ENCODE results near the gene MYH9. TPM values are rescaled to one million over a fixed set of nuclear protein-coding genes. Genes with fewer than 3 reads are reported as not detected.

MYH9 gene
- polyA plus RNA-seq, 4 donors, result 261 to 310 (median 285) TPM

DNA sequence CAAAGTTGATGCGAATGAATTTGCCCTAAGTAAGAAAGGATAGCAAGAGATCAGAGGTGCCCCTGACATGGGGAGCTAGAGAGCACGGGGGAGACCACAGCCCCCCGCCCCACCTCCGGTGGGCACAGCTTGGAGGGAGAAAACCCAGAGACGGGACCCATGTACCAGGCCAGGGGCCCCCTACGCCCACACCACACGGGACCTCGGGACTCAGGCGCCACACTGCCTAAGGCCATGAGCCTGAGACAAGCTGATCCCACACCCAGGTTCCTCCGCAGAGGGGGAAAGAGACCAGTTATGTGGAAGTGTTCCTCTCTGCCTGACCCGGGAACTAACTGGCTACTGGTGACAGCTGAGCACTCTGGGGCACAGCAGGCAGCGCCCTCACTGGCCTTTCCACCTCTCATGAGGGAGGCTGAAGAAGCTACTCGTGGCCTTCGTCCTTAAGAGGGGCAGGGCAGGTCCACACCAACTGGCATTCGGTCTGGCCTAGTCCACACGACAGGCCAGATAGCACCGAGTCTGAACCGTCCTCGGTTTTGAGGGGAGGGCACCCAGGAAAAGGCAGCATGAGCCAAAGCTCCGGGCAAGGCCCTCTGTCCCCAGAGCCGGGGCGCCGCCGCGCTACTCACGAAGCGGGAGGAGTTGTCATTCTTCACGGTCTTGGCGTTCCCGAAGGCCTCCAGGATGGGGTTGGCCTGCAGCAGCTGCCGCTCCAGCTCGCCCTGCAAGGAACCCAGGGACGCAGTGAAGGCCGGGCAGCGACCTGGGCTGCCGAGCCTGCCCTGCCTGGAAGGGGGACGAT lies 65.8 kb downstream of the MYH9 start:
- DNase-seq (ENCODE audit: low read depth in 4 of 4, low spot score in 2 of 4), result no peak

DNA sequence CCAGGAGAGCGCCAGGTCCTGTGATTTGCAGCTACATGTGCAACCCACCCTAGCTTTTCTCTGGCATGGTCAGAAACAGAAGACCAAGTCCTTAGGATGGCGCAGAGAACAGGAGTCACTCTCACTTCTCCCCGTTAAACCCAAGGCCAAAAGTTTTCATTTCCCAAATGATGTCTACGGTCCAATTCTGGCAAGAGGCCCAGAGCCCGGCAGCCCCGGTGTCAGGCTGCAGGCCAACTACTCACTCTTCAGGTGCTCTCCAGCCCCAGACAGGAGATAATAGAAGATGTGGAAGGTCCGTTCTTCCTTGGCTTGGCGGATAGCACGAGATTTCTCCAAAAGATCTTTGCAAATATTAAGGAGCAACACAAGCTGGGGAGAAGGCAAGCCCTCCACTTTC lies 67.2 kb downstream of the MYH9 start:
- DNase-seq (ENCODE audit: low read depth in 4 of 4, low spot score in 2 of 4), result no peak

DNA sequence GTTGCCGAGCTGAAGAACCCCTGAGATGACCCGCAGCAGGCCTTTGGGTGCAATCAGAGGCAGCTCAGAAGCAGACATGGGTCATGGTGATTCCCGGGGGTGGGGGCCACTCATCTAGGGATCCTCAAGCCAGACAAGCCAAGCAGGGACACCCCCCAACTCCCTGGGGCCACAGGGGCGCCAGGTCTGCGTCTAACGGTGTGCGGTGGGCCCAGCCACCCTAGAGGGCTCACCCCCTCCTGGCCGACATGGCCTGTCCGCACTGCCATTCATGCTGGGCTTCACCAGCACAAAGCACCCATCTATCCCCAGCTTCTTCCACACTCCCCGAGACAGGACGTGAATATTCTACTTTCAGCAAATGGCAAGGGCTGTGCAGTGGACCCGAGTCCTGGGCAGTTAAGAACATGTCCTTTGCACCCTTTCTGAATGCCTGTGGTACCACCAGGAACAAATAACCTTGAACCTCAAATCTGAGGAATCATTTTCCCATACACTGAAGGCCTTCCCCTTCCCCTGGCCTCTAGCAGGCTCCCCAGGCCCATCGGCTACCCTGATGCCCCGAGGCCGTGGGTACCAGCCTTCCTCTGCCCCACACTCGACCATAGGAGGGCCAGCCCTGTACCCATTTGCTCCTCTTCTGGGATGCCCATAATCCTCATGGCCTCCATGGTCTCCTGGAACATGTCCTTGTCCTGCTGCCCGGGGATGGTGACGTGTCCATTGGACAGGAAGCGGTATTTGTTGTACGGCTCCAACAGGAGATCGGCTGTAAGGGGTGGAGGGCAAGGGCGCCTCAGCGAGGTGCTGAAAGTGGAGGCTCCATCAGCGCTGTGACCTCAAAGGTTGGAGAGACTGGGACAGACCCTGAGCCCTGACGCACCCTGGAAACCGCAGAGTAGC lies 67.9 kb downstream of the MYH9 start:
- no peak for DNase-seq (ENCODE audit: low read depth in 4 of 4, low spot score in 2 of 4)

GRCh38 chr22:36318442-36318841 lies 69.3 kb downstream of the MYH9 start:
- no peak for DNase-seq (ENCODE audit: low read depth in 4 of 4, low spot score in 2 of 4)

GRCh38 chr22:36317658-36318271 lies 70.0 kb downstream of the MYH9 start:
- no peak for DNase-seq (ENCODE audit: low read depth in 4 of 4, low spot score in 2 of 4)

- no peak for DNase-seq (ENCODE audit: low read depth in 4 of 4, low spot score in 2 of 4)
Measured at GRCh38 chr22:36316419-36316818, 71.3 kb downstream of the MYH9 start.

GRCh38 chr22:36315325-36315724 lies 72.4 kb downstream of the MYH9 start:
- no peak for DNase-seq (ENCODE audit: low read depth in 4 of 4, low spot score in 2 of 4)

DNA sequence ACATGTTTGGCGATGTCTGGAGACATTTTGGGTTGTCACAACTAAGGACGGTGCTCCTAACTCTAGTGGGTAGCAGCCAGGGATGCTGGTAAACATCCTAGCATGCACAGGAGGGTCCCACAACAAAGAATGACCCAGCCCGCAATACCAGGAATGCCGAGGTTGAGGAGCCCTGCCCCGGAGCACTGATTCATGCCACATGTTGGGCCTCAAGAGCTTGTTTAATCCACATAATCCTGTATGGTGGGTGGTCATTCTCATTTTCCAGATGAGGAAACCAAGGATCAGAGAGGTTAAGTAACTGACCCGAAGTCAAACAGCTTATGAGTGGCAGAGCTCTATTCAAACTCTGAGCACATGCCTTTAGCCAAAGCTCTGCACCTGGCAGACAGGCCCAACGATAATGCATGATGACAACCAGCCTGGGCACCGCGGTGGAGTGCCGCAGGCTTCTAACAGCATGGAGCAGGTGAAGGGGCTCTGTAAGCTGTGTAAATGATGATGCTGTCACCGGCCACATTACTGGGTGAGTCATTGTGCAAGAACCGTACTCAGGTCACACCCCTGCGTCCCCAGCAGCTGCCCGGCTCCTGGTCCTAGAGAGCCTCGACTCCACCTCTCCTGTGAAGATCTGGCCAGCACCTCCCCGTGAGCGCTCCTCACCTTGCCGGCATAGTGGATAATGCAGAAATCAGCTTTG lies 76.2 kb downstream of the MYH9 start:
- DNase-seq (ENCODE audit: low read depth in 4 of 4, low spot score in 2 of 4), result no peak

DNA sequence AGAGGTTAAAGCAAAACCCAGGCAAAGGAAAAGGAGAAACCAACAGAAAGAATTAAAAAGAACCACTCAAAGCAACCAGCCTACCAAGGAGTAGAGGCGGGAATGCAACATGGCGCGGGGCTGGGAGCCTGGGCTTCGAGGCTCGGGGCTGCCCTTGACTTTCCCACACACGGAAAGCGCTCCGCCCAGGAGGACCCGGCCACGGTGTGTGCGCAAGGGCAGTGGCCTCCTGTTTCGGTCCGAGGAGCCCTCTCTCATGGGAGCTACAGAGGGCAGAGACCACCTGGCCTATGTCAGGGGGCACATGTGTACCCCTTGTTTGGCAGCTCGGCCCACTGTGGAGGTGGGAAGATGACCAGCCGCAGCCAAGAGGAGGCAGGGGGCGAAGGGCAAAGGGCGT lies 78.9 kb downstream of the MYH9 start:
- DNase-seq (ENCODE audit: low read depth in 4 of 4, low spot score in 2 of 4), result no peak

DNA sequence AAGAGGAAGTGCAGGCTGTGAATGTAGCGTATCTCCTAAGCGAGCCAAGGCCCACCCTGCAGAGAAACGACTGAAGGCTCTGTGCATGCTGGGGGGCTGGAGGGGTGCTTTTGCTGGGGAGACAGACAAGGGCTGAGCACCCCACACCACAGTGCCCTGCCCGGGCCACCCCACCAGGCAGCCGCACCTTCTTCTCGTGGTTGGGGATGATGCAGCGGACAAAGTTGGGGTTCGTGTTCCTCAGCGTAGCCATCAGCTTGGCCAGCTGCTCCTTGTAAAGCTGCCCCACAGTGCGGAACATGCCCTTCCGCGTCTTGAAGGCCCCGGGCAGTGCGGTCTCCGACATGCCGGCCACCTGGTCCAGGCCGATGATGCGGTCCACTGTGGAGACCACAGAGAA lies 81.5 kb downstream of the MYH9 start:
- DNase-seq (ENCODE audit: low read depth in 4 of 4, low spot score in 2 of 4), result no peak

DNA sequence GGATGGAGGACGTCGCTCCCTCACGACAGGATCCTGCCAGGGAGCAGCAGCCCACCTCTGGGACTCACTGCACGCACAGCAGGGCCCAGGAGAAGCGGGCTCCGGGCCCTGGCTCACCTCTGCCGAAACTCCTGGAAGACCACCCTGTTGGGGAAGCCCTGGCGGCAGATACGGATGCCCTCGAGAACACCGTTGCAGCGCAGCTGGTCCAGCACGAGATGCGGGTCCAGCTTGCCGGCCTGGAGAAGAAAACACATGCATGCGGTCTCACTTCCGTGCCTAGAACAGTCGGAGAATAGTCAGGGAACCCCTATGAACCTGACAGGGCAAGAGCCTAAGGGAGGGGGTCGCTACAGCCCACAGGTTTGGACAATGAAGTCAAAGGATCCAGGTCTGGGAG lies 82.0 kb downstream of the MYH9 start:
- no peak for DNase-seq (ENCODE audit: low read depth in 4 of 4, low spot score in 2 of 4)

DNA sequence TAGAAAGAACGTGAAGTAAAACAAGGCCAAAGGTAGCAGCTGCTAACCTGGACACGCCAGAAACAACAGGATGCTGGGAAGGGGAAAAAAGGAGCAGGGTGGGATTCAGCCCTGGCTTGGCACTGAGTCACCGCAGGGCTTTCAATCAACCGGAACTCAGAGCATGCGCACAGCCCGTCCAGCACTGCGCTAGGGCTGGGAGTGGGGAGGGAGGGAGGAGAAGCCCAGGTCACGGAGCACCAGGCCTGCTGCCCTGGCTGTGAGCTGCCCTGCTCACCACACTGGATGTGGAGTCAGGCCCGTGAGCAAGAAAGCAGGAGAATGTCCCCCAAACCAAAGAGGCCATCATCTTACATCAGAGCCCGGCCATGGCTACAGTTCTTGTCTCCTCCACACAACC lies 83.3 kb downstream of the MYH9 start:
- DNase-seq (ENCODE audit: low read depth in 4 of 4, low spot score in 2 of 4), result no peak

- no peak for DNase-seq (ENCODE audit: low read depth in 4 of 4, low spot score in 2 of 4)
Measured at GRCh38 chr22:36303874-36304273, 83.9 kb downstream of the MYH9 start.

DNA sequence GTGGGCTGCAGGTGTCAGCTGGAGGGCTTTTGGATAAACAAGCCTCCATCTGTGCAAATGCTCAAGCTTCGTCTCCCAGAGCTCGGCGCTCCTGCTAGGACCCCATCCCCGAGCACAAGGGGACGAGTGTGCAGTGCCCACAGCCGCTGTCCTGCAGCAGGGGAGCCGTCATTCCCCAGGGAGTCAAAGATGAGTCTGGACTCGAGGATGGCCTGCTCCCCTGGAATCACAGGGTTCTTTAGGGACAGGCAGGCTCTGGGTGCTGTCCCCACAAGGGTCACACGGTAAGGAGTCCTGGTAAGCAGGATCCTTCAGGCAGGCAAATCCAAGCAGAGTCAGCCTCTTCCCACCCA lies 84.7 kb downstream of the MYH9 start:
- DNase-seq (ENCODE audit: low read depth in 4 of 4, low spot score in 2 of 4), result no peak

DNA sequence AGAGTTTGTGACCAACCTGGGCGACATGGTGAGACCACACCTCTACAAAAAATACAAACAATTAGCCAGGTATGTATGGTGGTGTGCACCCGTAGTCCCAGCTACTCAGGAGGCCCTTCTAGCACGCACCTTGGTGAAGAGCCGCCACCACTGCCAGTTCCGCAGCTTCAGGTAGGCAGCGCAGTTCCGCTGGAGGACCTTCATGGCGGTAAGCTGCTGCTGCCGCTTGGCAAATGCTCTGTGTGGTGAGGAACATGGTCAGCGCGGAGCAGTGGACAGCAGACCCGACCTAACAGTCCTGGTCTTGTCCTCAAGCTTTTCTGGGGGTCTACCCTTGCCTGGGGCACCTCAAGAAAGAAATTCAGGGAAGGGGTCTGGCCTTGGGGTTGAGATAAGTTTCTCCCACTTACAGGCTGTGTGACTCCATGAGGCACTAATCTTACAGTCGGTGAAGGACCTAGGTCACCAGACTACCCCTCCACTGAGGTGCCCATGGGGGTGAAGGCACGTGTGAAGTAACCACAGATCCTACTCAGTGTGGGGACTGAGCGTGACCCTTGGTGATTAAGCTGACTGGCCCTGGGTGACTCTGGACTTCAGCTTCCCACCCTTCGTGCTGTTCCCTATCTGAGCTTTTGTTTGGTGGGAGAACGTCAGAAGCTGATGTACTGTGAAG lies 85.2 kb downstream of the MYH9 start:
- DNase-seq (ENCODE audit: low read depth in 4 of 4, low spot score in 2 of 4), result no peak

- DNase-seq (ENCODE audit: low read depth in 4 of 4, low spot score in 2 of 4), result no peak
Measured at GRCh38 chr22:36301851-36302250, 85.9 kb downstream of the MYH9 start.

- DNase-seq (ENCODE audit: low read depth in 4 of 4, low spot score in 2 of 4), result peak in 2 of 4 donors; percentile 54 to 55
Measured at GRCh38 chr22:36301384-36301828, 86.4 kb downstream of the MYH9 start.

DNA sequence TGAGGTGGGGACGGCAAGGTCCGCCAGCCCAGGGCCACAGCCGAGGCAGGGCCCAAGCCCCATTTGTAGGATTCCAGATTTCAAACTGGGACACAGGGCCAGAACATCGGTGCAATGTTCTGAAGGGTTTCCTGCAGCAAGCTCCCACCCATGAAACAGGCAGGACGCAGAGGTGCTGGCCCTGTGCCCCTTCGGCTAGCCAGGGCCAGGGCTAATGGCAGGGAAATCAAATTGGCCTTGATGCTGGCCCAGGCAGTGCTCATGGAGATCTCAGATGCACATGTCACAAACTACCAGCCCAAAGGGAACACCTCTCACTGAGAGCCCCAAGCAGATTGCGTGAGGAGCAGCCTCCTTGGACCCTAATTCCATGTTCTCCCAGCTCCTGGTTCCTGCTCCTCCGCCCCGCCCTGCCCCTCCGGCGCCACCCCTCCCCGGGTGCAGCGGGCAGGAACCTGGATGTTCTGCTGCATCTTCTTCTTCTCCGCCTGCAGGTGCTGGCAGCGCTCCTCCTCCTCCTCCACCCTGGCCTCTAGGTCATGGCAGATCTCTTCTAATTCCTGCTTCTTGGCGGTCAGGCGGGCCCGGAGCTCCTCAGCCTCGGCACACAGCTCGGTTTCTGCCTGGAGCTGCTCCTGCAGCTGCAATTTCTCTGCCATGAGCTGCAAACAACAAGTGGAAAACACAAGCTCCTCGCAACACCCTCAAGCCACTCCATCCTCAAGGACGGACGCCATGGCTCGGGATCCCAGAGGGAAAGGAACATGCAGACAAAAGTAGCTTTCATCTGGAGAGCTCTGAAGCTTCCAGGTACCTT lies 87.2 kb downstream of the MYH9 start:
- DNase-seq (ENCODE audit: low read depth in 4 of 4, low spot score in 2 of 4), result no peak

DNA sequence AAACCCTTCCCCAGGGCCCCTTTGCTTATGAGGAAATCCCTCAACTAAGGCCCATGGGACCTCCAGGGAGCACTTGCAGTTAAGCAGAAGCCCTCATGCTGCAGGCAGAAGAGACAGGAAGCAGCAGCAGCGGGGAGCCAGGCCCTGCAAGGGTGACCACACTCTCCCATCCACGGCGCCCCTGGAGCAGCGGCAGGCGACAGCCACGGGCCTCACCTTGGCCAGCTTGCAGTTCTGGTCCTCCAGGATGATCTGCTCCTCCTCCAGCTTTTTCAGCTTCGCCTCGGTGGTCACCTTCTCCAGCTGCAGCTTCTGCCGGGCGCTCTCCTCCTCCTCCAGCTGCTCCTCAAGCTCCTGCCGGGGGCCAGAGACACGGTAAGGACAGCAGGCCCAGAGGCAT lies 87.9 kb downstream of the MYH9 start:
- DNase-seq (ENCODE audit: low read depth in 4 of 4, low spot score in 2 of 4), result no peak

Measured in left renal cortex interstitium (tissue), 4 donors.